ENCODE data around the gene ST6GAL1.

Gene ST6GAL1

GRCh38 chr3:186974824-186975313, 44.5 kb downstream of the ST6GAL1 start:
- Histone ChIP-seq H3K4me3 (ENCODE audit: insufficient read length, low read depth) (no peak overlapping the region), H3K27me3 (ENCODE audit: insufficient read depth, insufficient read length) (no peaks in the 10 kb centered on the region), H3K9ac (ENCODE audit: insufficient read length, low read depth) (no peak overlapping the region), H3K4me1 (ENCODE audit: insufficient read depth, insufficient read length) (peaks cover 7% of the 10 kb centered on the region), H3K36me3 (ENCODE audit: insufficient read depth, insufficient read length, low read length) (peaks cover 45% of the 10 kb centered on the region), H3K9me3 (ENCODE audit: insufficient read depth, low read length) (no peaks in the 10 kb centered on the region)
- TF ChIP-seq YY1 (IDR thresholded peaks at IDR 0.05; ENCODE audit: insufficient read depth, insufficient read length), result no peak
- no peak for TF ChIP-seq ZNF274 (IDR thresholded peaks at IDR 0.05; ENCODE audit: low read depth, low read length)
- TF ChIP-seq SUZ12 (IDR thresholded peaks at IDR 0.05; ENCODE audit: extremely low read depth, insufficient read depth, insufficient read length), result no peak
- no peak for DNase-seq (ENCODE audit: low read depth, low spot score)

GRCh38 chr3:186975726-186976125, 45.4 kb downstream of the ST6GAL1 start:
- H3K9me3 ChIP-seq (ENCODE audit: insufficient read depth, low read length), result no peaks in the 10 kb centered on the region
- TF ChIP-seq SUZ12 (IDR thresholded peaks at IDR 0.05; ENCODE audit: extremely low read depth, insufficient read depth, insufficient read length), result no peak
- no peak for TF ChIP-seq ZNF274 (IDR thresholded peaks at IDR 0.05; ENCODE audit: low read depth, low read length)
- TF ChIP-seq YY1 (IDR thresholded peaks at IDR 0.05; ENCODE audit: insufficient read depth, insufficient read length), result no peak
- H3K36me3 ChIP-seq (ENCODE audit: insufficient read depth, insufficient read length, low read length), result peaks cover 47% of the 10 kb centered on the region
- peaks cover 7% of the 10 kb centered on the region for H3K4me1 ChIP-seq (ENCODE audit: insufficient read depth, insufficient read length)
- no peak overlapping the region for H3K4me3 ChIP-seq (ENCODE audit: insufficient read length, low read depth)
- no peak overlapping the region for H3K9ac ChIP-seq (ENCODE audit: insufficient read length, low read depth)
- H3K27me3 ChIP-seq (ENCODE audit: insufficient read depth, insufficient read length), result no peaks in the 10 kb centered on the region
- DNase-seq (ENCODE audit: low read depth, low spot score), result no peak

- Histone ChIP-seq H3K4me1 (ENCODE audit: insufficient read depth, insufficient read length) (peaks cover 7% of the 10 kb centered on the region), H3K4me3 (ENCODE audit: insufficient read length, low read depth) (no peak overlapping the region), H3K27me3 (ENCODE audit: insufficient read depth, insufficient read length) (no peaks in the 10 kb centered on the region), H3K9me3 (ENCODE audit: insufficient read depth, low read length) (no peaks in the 10 kb centered on the region), H3K36me3 (ENCODE audit: insufficient read depth, insufficient read length, low read length) (peaks cover 40% of the 10 kb centered on the region), H3K9ac (ENCODE audit: insufficient read length, low read depth) (peak overlapping the region; percentile 13)
- DNase-seq (ENCODE audit: low read depth, low spot score), result no peak
- no peak for TF ChIP-seq YY1 (IDR thresholded peaks at IDR 0.05; ENCODE audit: insufficient read depth, insufficient read length)
- no peak for TF ChIP-seq SUZ12 (IDR thresholded peaks at IDR 0.05; ENCODE audit: extremely low read depth, insufficient read depth, insufficient read length)
- no peak for TF ChIP-seq ZNF274 (IDR thresholded peaks at IDR 0.05; ENCODE audit: low read depth, low read length)
These were observed 46.8 kb downstream of the ST6GAL1 start for GRCh38 chr3:186976837-186977750.

- Histone ChIP-seq H3K27me3 (ENCODE audit: insufficient read depth, insufficient read length) (no peaks in the 10 kb centered on the region), H3K9me3 (ENCODE audit: insufficient read depth, low read length) (no peaks in the 10 kb centered on the region), H3K9ac (ENCODE audit: insufficient read length, low read depth) (no peak overlapping the region), H3K4me1 (ENCODE audit: insufficient read depth, insufficient read length) (peaks cover 7% of the 10 kb centered on the region), H3K4me3 (ENCODE audit: insufficient read length, low read depth) (no peak overlapping the region), H3K36me3 (ENCODE audit: insufficient read depth, insufficient read length, low read length) (peaks cover 33% of the 10 kb centered on the region)
- no peak for DNase-seq (ENCODE audit: low read depth, low spot score)
- no peak for TF ChIP-seq YY1 (IDR thresholded peaks at IDR 0.05; ENCODE audit: insufficient read depth, insufficient read length)
- TF ChIP-seq ZNF274 (IDR thresholded peaks at IDR 0.05; ENCODE audit: low read depth, low read length), result no peak
- no peak for TF ChIP-seq SUZ12 (IDR thresholded peaks at IDR 0.05; ENCODE audit: extremely low read depth, insufficient read depth, insufficient read length)
These were observed 48.4 kb downstream of the ST6GAL1 start for GRCh38 chr3:186978712-186979111.

- Histone ChIP-seq H3K27me3 (ENCODE audit: insufficient read depth, insufficient read length) (no peaks in the 10 kb centered on the region), H3K9ac (ENCODE audit: insufficient read length, low read depth) (no peak overlapping the region), H3K4me3 (ENCODE audit: insufficient read length, low read depth) (no peak overlapping the region), H3K9me3 (ENCODE audit: insufficient read depth, low read length) (no peaks in the 10 kb centered on the region), H3K4me1 (ENCODE audit: insufficient read depth, insufficient read length) (peaks cover 7% of the 10 kb centered on the region), H3K36me3 (ENCODE audit: insufficient read depth, insufficient read length, low read length) (peaks cover 27% of the 10 kb centered on the region)
- no peak for TF ChIP-seq SUZ12 (IDR thresholded peaks at IDR 0.05; ENCODE audit: extremely low read depth, insufficient read depth, insufficient read length)
- no peak for TF ChIP-seq YY1 (IDR thresholded peaks at IDR 0.05; ENCODE audit: insufficient read depth, insufficient read length)
- no peak for TF ChIP-seq ZNF274 (IDR thresholded peaks at IDR 0.05; ENCODE audit: low read depth, low read length)
- no peak for DNase-seq (ENCODE audit: low read depth, low spot score)
These were observed 49.5 kb downstream of the ST6GAL1 start for GRCh38 chr3:186979852-186980251.

GRCh38 chr3:186980989-186981388, 50.7 kb downstream of the ST6GAL1 start:
- Histone ChIP-seq H3K36me3 (ENCODE audit: insufficient read depth, insufficient read length, low read length) (peaks cover 16% of the 10 kb centered on the region), H3K4me3 (ENCODE audit: insufficient read length, low read depth) (no peak overlapping the region), H3K9me3 (ENCODE audit: insufficient read depth, low read length) (no peaks in the 10 kb centered on the region), H3K9ac (ENCODE audit: insufficient read length, low read depth) (no peak overlapping the region), H3K27me3 (ENCODE audit: insufficient read depth, insufficient read length) (no peaks in the 10 kb centered on the region), H3K4me1 (ENCODE audit: insufficient read depth, insufficient read length) (peaks cover 5% of the 10 kb centered on the region)
- no peak for TF ChIP-seq YY1 (IDR thresholded peaks at IDR 0.05; ENCODE audit: insufficient read depth, insufficient read length)
- no peak for TF ChIP-seq SUZ12 (IDR thresholded peaks at IDR 0.05; ENCODE audit: extremely low read depth, insufficient read depth, insufficient read length)
- no peak for TF ChIP-seq ZNF274 (IDR thresholded peaks at IDR 0.05; ENCODE audit: low read depth, low read length)
- no peak for DNase-seq (ENCODE audit: low read depth, low spot score)

DNA sequence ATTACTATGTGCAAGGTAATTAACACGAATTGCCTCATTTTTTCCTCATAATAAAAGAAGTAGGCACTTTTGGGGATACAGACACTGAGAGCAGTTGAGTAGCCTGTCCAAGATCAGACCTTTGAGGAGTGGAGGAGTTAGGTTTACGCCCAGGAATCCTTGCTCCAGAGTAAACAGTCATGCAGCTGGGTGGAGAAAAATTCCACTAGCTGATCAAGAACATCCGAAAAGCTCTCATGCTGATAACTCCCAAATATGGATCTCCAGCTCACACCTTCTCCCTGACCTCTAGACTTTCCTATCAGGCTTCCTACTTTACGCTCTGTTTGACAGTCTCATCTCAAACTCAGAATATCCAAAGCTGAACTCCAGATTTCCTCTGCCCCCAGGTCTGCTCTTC, 53.3 kb downstream of the ST6GAL1 start:
- TF ChIP-seq YY1 (IDR thresholded peaks at IDR 0.05; ENCODE audit: insufficient read depth, insufficient read length), result no peak
- TF ChIP-seq SUZ12 (IDR thresholded peaks at IDR 0.05; ENCODE audit: extremely low read depth, insufficient read depth, insufficient read length), result no peak
- no peak for TF ChIP-seq ZNF274 (IDR thresholded peaks at IDR 0.05; ENCODE audit: low read depth, low read length)
- Histone ChIP-seq H3K4me1 (ENCODE audit: insufficient read depth, insufficient read length) (peaks cover 3% of the 10 kb centered on the region), H3K27me3 (ENCODE audit: insufficient read depth, insufficient read length) (no peaks in the 10 kb centered on the region), H3K9me3 (ENCODE audit: insufficient read depth, low read length) (no peaks in the 10 kb centered on the region), H3K9ac (ENCODE audit: insufficient read length, low read depth) (no peak overlapping the region), H3K4me3 (ENCODE audit: insufficient read length, low read depth) (no peak overlapping the region), H3K36me3 (ENCODE audit: insufficient read depth, insufficient read length, low read length) (peaks cover 17% of the 10 kb centered on the region)
- DNase-seq (ENCODE audit: low read depth, low spot score), result no peak
